ENCODE data around the gene SLC16A14.

DNA sequence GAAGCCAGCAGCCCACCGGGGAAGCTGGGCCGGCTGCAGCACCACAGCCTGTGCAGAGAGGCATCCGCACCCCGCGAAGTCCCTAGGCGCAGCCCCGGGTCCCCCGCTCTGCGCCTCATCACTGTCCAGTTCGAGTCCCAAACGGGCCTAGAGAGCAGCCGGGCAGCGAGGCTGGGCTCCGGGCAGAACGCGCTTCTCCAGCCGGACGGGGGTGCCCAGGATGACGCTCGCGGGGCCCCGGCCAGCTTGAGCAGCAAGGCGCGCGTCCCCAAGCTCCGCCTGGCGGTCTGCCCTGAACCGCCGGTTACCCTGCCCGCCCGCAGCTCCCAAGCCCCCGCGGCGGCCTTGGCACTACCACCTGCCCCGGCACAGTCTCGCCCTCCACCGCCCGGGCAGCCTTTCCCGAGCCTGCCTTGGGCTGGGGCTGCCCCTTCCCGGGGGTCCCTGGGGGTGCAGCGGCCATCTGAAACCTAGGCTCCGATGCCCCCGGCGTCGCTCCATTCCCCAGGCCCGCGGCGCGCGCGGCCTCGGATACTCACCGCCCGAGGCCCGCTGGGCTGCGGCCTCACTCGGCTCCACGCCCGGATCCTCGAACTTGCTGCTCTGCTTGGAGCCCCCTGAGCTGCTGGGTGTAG lies 591 bp downstream of the SLC16A14 start:
- TF ChIP-seq, protein P1, sequence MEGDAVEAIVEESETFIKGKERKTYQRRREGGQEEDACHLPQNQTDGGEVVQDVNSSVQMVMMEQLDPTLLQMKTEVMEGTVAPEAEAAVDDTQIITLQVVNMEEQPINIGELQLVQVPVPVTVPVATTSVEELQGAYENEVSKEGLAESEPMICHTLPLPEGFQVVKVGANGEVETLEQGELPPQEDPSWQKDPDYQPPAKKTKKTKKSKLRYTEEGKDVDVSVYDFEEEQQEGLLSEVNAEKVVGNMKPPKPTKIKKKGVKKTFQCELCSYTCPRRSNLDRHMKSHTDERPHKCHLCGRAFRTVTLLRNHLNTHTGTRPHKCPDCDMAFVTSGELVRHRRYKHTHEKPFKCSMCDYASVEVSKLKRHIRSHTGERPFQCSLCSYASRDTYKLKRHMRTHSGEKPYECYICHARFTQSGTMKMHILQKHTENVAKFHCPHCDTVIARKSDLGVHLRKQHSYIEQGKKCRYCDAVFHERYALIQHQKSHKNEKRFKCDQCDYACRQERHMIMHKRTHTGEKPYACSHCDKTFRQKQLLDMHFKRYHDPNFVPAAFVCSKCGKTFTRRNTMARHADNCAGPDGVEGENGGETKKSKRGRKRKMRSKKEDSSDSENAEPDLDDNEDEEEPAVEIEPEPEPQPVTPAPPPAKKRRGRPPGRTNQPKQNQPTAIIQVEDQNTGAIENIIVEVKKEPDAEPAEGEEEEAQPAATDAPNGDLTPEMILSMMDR (IDR thresholded peaks at IDR 0.05 in 2 of 3, conservative IDR thresholded peaks at IDR 0.05 in 1 of 3; ENCODE audit: borderline replicate concordance in 1 of 3, insufficient read depth in 1 of 3, low read depth in 2 of 3, low read length in 2 of 3) = peak in 1 of 3 experiments; percentile 23; a peak in 1 of 6 replicates
- TF ChIP-seq SRF (IDR thresholded peaks at IDR 0.05; ENCODE audit: low read depth) (no peak), EZH2phosphoT487 (IDR thresholded peaks at IDR 0.05; ENCODE audit: borderline replicate concordance) (no peak), RAD21 (IDR thresholded peaks at IDR 0.05; ENCODE audit: low read depth) (no peak), POLR2AphosphoS5 (IDR thresholded peaks at IDR 0.05; ENCODE audit: low read depth, low read length) (no peak)
- TF ChIP-seq, protein P2, sequence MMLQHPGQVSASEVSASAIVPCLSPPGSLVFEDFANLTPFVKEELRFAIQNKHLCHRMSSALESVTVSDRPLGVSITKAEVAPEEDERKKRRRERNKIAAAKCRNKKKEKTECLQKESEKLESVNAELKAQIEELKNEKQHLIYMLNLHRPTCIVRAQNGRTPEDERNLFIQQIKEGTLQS (IDR thresholded peaks at IDR 0.05) = no peak

All from HCT116 (cell line).